SK-MEL-5 (cell line): ENCODE measurements around the gene SUPV3L1. TPM values are rescaled to one million over a fixed set of nuclear protein-coding genes. Genes with fewer than 3 reads are reported as not detected.

ENCODE experiments used
- DNase-seq: peaks from one replicate; pipeline ENCODE4 v3.0.0-alpha.2; 2016; ENCODE audit warnings: low read depth, low spot score
- in situ Hi-C: cut with HindIII; loops from 2 replicates; pipeline ENCODE4 v1.10.0; 2016; ENCODE audit warnings: low sequenced_read_pairs, high pct_unique_total_duplicates, low pct_unique_long_range_greater_than_20kb
- total RNA-seq: library from RNA; depleted of rRNA; stranded (reverse); fragments of >200 nt; shearing (Covaris generic); gene quantifications from 2 replicates; pipeline ENCODE4 v1.2.3, GENCODE V29; 2014

SUPV3L1 gene
- total RNA-seq, 1 experiment from 2014 or later, result 24.8 TPM

GRCh38 chr10:69181433-69181832 is 1.4 kb downstream of the SUPV3L1 start:
- DNase-seq, result no peak
- in situ Hi-C loops, result no loop called here

GRCh38 chr10:69182005-69182404 is 2.0 kb downstream of the SUPV3L1 start:
- DNase-seq, result no peak
- in situ Hi-C loops, result no loop called here

- no peak for DNase-seq
- in situ Hi-C loops, result no loop called here
Measured at GRCh38 chr10:69186524-69186923, 6.5 kb downstream of the SUPV3L1 start.

- in situ Hi-C loops, result no loop called here
- no peak for DNase-seq
Measured at GRCh38 chr10:69201045-69201444, 21.0 kb downstream of the SUPV3L1 start.

GRCh38 chr10:69202332-69202731 is 22.3 kb downstream of the SUPV3L1 start:
- in situ Hi-C loops, result no loop called here
- no peak for DNase-seq

GRCh38 chr10:69208761-69209160 is 28.7 kb downstream of the SUPV3L1 start:
- DNase-seq, result no peak
- in situ Hi-C loops, result no loop called here

GRCh38 chr10:69209787-69210484 is 29.9 kb downstream of the SUPV3L1 start:
- no peak for DNase-seq
- in situ Hi-C loops, result no loop called here

GRCh38 chr10:69211104-69211503 is 31.1 kb downstream of the SUPV3L1 start:
- no peak for DNase-seq
- in situ Hi-C loops, result no loop called here

- in situ Hi-C loops, result no loop called here
- DNase-seq, result no peak
Measured at GRCh38 chr10:69211524-69211923, 31.5 kb downstream of the SUPV3L1 start.

GRCh38 chr10:69213591-69214311 is 33.7 kb downstream of the SUPV3L1 start:
- in situ Hi-C loops, result no loop called here

GRCh38 chr10:69214666-69215131 is 34.7 kb downstream of the SUPV3L1 start:
- no peak for DNase-seq
- in situ Hi-C loops, result no loop called here

More at GRCh38 chr10:69213591-69214311, 33.7 kb downstream of the SUPV3L1 start:
- DNase-seq, result peak; percentile 18

GRCh38 chr10:69215405-69216171 is 35.6 kb downstream of the SUPV3L1 start:
- in situ Hi-C loops, result no loop called here
- DNase-seq, result peak; percentile 9

- in situ Hi-C loops, result no loop called here
- DNase-seq, result no peak
Measured at GRCh38 chr10:69216577-69217118, 36.6 kb downstream of the SUPV3L1 start.

- DNase-seq, result peak; percentile 31
Measured at GRCh38 chr10:69217119-69217754, 37.2 kb downstream of the SUPV3L1 start.

GRCh38 chr10:69218831-69219230 is 38.8 kb downstream of the SUPV3L1 start:
- in situ Hi-C loops, result no loop called here
- no peak for DNase-seq

More at GRCh38 chr10:69217119-69217754, 37.2 kb downstream of the SUPV3L1 start:
- in situ Hi-C loops, result no loop called here

GRCh38 chr10:69220041-69220451 is 40.0 kb downstream of the SUPV3L1 start, which contains the start of gene HKDC1:
HKDC1 (plus strand) TSS chr10:69220332; CDS start chr10:69220436, 104 bp downstream.
- in situ Hi-C loops, result no loop called here
- no peak for DNase-seq

- in situ Hi-C loops, result no loop called here
- DNase-seq, result no peak
Measured at GRCh38 chr10:69220507-69220906, 40.5 kb downstream of the SUPV3L1 start.
